Mesendoderm (in vitro differentiated cells): ENCODE data around the gene KIF20B.

Experiments
- DNase-seq: peaks from one replicate; pipeline ENCODE4 v3.0.0; 2013
- H2AK5ac ChIP-seq: 2 replicates; pipeline ENCODE4 v1.6.1; 2013; ENCODE audit warnings: low read length, inconsistent platforms
- H2BK120ac ChIP-seq: 2 replicates; pipeline ENCODE4 v1.6.1; 2013; ENCODE audit warnings: low read depth, mild to moderate bottlenecking, low read length, moderate library complexity, mixed read lengths
- H2BK15ac ChIP-seq: replicated peaks from 2 replicates; pipeline ENCODE4 v1.6.1; 2013; ENCODE audit warnings: low read depth, mild to moderate bottlenecking, moderate library complexity
- H2BK5ac ChIP-seq: 2 replicates; pipeline ENCODE4 v1.6.1; 2013; ENCODE audit warnings: low read length, inconsistent platforms
- H3K18ac ChIP-seq: 2 replicates; pipeline ENCODE4 v1.6.1; 2013; ENCODE audit warnings: mild to moderate bottlenecking, low read length, mixed read lengths
- H3K23ac ChIP-seq: one replicate; pipeline ENCODE4 v1.6.1; 2013; ENCODE audit warnings: low read length
- H3K27ac ChIP-seq: 2 replicates; pipeline ENCODE4 v1.5.1; 2013; ENCODE audit warnings: low read depth, mild to moderate bottlenecking, inconsistent platforms, low read length, moderate library complexity
- H3K27me3 ChIP-seq: 2 replicates; pipeline ENCODE4 v1.6.1; 2013; ENCODE audit warnings: low read length, control low read depth, mild to moderate bottlenecking, inconsistent platforms; ENCODE audit not compliant: insufficient read depth, poor library complexity
- H3K36me3 ChIP-seq: 2 replicates; pipeline ENCODE4 v1.6.1; 2013; ENCODE audit warnings: low read length, inconsistent platforms; ENCODE audit not compliant: control insufficient read depth, insufficient read depth
- H3K4ac ChIP-seq: one replicate; pipeline ENCODE4 v1.6.1; 2013; ENCODE audit warnings: low read depth, mild to moderate bottlenecking, low read length, moderate library complexity
- H3K4me1 ChIP-seq: 2 replicates; pipeline ENCODE4 v1.6.1; 2013; ENCODE audit warnings: low read depth, low read length, inconsistent platforms; ENCODE audit not compliant: control insufficient read depth
- H3K4me2 ChIP-seq: 2 replicates; pipeline ENCODE4 v1.6.1; 2013; ENCODE audit warnings: low read length
- H3K4me3 ChIP-seq: 2 replicates; pipeline ENCODE4 v1.5.1; 2013; ENCODE audit warnings: mild to moderate bottlenecking, low read length
- H3K56ac ChIP-seq: one replicate; pipeline ENCODE4 v1.6.1; 2013; ENCODE audit warnings: low read length
- H3K79me1 ChIP-seq: 2 replicates; pipeline ENCODE4 v1.6.1; 2013; ENCODE audit warnings: low read length, inconsistent platforms
- H3K79me2 ChIP-seq: 2 replicates; pipeline ENCODE4 v1.6.1; 2013; ENCODE audit warnings: mild to moderate bottlenecking, low read length; ENCODE audit not compliant: control insufficient read depth, insufficient read depth
- H3K9ac ChIP-seq: 2 replicates; pipeline ENCODE4 v1.6.1; 2013; ENCODE audit warnings: low read length, inconsistent platforms
- H4K5ac ChIP-seq: one replicate; pipeline ENCODE4 v1.6.1; 2013; ENCODE audit warnings: low read length
- H4K8ac ChIP-seq: one replicate; pipeline ENCODE4 v1.6.1; 2013; ENCODE audit warnings: low read depth, mild to moderate bottlenecking, control low read depth, low read length, moderate library complexity
- WGBS: extraction: QIAGEN DNeasy Blood & Tissue Kit; methylation state at CpG from one replicate; pipeline ENCODE4 v1.1.7; 2013; ENCODE audit warnings: low lambda C conversion rate, missing lambda C conversion rate; ENCODE audit not compliant: insufficient coverage; ENCODE audit errors: extremely low coverage; 5-methylcytosine and 5-hydroxymethylcytosine counted together

Gene KIF20B

DNA sequence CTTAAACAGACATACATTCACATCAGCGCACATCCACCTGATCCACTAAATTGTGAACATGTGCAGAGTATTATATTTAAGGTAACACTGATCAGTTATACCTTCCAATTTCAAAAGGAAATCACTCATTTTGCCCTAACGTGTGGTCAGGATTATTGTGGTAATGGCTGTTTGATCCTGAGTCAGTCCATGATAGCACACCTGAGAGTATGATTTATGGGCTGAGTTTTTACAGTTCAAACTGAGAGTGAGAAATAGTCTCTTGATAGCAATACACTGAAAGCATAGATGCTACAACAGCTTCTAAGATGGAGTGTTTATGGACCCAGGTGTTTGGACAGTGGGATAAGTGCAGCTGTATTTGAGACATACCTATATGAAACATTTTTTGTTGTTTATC lies 96.7 kb downstream of the KIF20B start:
- Histone ChIP-seq H2BK120ac (no peak overlapping the region), H3K56ac (no peak overlapping the region)
- no peak for DNase-seq

GRCh38 chr10:89799573-89799972 lies 98.2 kb downstream of the KIF20B start:
- Histone ChIP-seq H3K56ac (no peak overlapping the region), H3K79me1 (no peaks in the 10 kb centered on the region), H3K9ac (no peak overlapping the region), H3K27me3 (no peaks in the 10 kb centered on the region), H4K5ac (no peak overlapping the region), H3K4me1 (no peaks in the 10 kb centered on the region), H2AK5ac (no peak overlapping the region), H3K4me2 (no peak overlapping the region), H3K79me2 (no peaks in the 10 kb centered on the region), H3K18ac (no peak overlapping the region), H3K27ac (no peak overlapping the region), H3K4ac (no peak overlapping the region), H4K8ac (no peak overlapping the region), H3K36me3 (no peaks in the 10 kb centered on the region), H2BK120ac (no peak overlapping the region), H2BK5ac (no peak overlapping the region), H3K4me3 (no peak overlapping the region), H2BK15ac (no peak overlapping the region), H3K23ac (no peak overlapping the region)
- DNase-seq, result no peak
- no CpG with 5 or more reads among the region's 2 CpGs for WGBS

More for the DNA sequence above, 96.7 kb downstream of the KIF20B start:
- no peak overlapping the region for H3K4me2 ChIP-seq
- no peak overlapping the region for H2BK5ac ChIP-seq
- H3K4ac ChIP-seq, result no peak overlapping the region
- no peaks in the 10 kb centered on the region for H3K27me3 ChIP-seq
- H3K18ac ChIP-seq, result no peak overlapping the region
- no peak overlapping the region for H2BK15ac ChIP-seq
- H2AK5ac ChIP-seq, result no peak overlapping the region
- H3K27ac ChIP-seq, result no peak overlapping the region
- no peaks in the 10 kb centered on the region for H3K4me1 ChIP-seq
- no peaks in the 10 kb centered on the region for H3K79me2 ChIP-seq
- no CpG with 5 or more reads among the region's 2 CpGs for WGBS
- H3K9ac ChIP-seq, result no peak overlapping the region
- H3K36me3 ChIP-seq, result no peaks in the 10 kb centered on the region
- no peak overlapping the region for H3K4me3 ChIP-seq
- no peak overlapping the region for H3K23ac ChIP-seq
- no peak overlapping the region for H4K8ac ChIP-seq
- no peak overlapping the region for H4K5ac ChIP-seq
- H3K79me1 ChIP-seq, result no peaks in the 10 kb centered on the region

DNA sequence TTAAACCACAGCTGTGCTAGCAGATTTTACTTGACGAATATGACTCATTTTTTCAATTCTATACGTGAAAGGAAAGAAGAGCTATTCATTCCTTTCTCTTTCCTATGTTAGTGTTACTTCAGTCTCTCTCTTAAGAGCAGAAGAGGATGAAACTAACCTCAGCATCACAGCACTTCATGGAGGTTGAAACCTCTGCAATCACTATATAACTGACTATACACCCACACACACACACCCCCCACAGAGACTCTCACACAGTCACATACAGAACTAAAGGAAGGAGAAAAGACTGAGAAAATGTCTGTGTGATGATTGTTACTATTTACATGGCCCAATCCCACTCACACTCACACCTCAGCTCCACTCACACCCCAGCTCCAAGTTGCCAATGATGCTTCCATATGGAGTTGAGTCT lies 104.2 kb downstream of the KIF20B start:
- H3K27me3 ChIP-seq, result no peaks in the 10 kb centered on the region
- H3K18ac ChIP-seq, result no peak overlapping the region
- DNase-seq, result no peak
- H4K5ac ChIP-seq, result no peak overlapping the region
- H2BK5ac ChIP-seq, result no peak overlapping the region
- no peaks in the 10 kb centered on the region for H3K79me2 ChIP-seq
- H3K4me1 ChIP-seq, result no peaks in the 10 kb centered on the region
- no peak overlapping the region for H3K4ac ChIP-seq
- H3K79me1 ChIP-seq, result no peaks in the 10 kb centered on the region
- H3K27ac ChIP-seq, result no peak overlapping the region
- no peak overlapping the region for H3K23ac ChIP-seq
- H3K4me3 ChIP-seq, result no peak overlapping the region
- no CpG with 5 or more reads among the region's 2 CpGs for WGBS
- no peak overlapping the region for H3K56ac ChIP-seq
- no peak overlapping the region for H4K8ac ChIP-seq
- no peaks in the 10 kb centered on the region for H3K36me3 ChIP-seq
- H2BK120ac ChIP-seq, result no peak overlapping the region
- no peak overlapping the region for H3K4me2 ChIP-seq
- H2AK5ac ChIP-seq, result no peak overlapping the region
- H3K9ac ChIP-seq, result no peak overlapping the region
- no peak overlapping the region for H2BK15ac ChIP-seq

GRCh38 chr10:89808842-89809241 lies 107.5 kb downstream of the KIF20B start:
- Histone ChIP-seq H4K5ac (no peak overlapping the region), H3K56ac (no peak overlapping the region), H4K8ac (no peak overlapping the region), H3K36me3 (no peaks in the 10 kb centered on the region), H3K9ac (no peak overlapping the region), H2BK5ac (no peak overlapping the region), H2AK5ac (no peak overlapping the region), H3K27ac (no peak overlapping the region), H3K4me2 (no peak overlapping the region), H2BK120ac (no peak overlapping the region), H3K27me3 (no peaks in the 10 kb centered on the region), H3K4ac (no peak overlapping the region), H2BK15ac (no peak overlapping the region), H3K23ac (no peak overlapping the region), H3K18ac (no peak overlapping the region), H3K4me1 (no peaks in the 10 kb centered on the region), H3K79me1 (no peaks in the 10 kb centered on the region), H3K4me3 (no peak overlapping the region), H3K79me2 (no peaks in the 10 kb centered on the region)
- no CpG with 5 or more reads among the region's 2 CpGs for WGBS
- no peak for DNase-seq

DNA sequence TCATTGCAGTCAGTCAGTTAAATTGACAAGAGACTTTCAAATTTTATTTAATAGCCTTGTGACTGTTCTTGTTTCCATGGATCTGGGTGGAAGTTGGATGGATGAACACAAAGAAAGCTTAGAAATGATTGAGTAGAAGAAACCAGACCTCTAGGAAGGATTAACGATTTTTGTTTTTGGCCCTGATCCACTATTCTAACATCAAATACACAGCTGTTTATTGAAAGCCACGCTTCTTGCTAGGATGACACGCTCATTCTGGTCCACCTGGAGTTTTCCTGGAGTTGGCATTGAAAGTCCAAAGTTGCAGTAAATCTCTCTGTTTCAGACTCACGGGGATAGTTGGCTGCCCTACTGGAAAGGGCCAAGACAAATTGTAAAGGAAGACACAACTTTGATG lies 108.4 kb downstream of the KIF20B start:
- Histone ChIP-seq H4K8ac (no peak overlapping the region), H3K27me3 (no peaks in the 10 kb centered on the region), H3K9ac (no peak overlapping the region), H2BK15ac (no peak overlapping the region), H3K4me3 (no peak overlapping the region), H3K79me1 (no peaks in the 10 kb centered on the region), H3K56ac (no peak overlapping the region), H2BK120ac (no peak overlapping the region), H3K4me2 (no peak overlapping the region), H3K4ac (no peak overlapping the region), H3K79me2 (no peaks in the 10 kb centered on the region), H3K23ac (no peak overlapping the region), H3K27ac (no peak overlapping the region), H3K18ac (no peak overlapping the region), H4K5ac (no peak overlapping the region), H3K36me3 (no peaks in the 10 kb centered on the region), H2AK5ac (no peak overlapping the region), H3K4me1 (no peaks in the 10 kb centered on the region), H2BK5ac (no peak overlapping the region)
- WGBS, result no CpG with 5 or more reads among the region's 4 CpGs
- DNase-seq, result no peak

- H2BK15ac ChIP-seq, result no peak overlapping the region
- no peak overlapping the region for H2BK120ac ChIP-seq
Measured at GRCh38 chr10:89810908-89811525, 109.6 kb downstream of the KIF20B start.

More at GRCh38 chr10:89810908-89811525, 109.6 kb downstream of the KIF20B start:
- Histone ChIP-seq H3K4me3 (no peak overlapping the region), H3K56ac (no peak overlapping the region), H3K27me3 (no peaks in the 10 kb centered on the region), H3K18ac (no peak overlapping the region), H3K36me3 (no peaks in the 10 kb centered on the region), H3K4me1 (no peaks in the 10 kb centered on the region), H2BK5ac (no peak overlapping the region), H3K4ac (no peak overlapping the region), H3K79me2 (no peaks in the 10 kb centered on the region), H3K23ac (no peak overlapping the region), H3K4me2 (no peak overlapping the region), H4K8ac (no peak overlapping the region), H4K5ac (no peak overlapping the region), H3K79me1 (no peaks in the 10 kb centered on the region), H3K27ac (no peak overlapping the region), H2AK5ac (no peak overlapping the region), H3K9ac (no peak overlapping the region)
- WGBS, result no CpG with 5 or more reads among the region's 4 CpGs
- DNase-seq, result peak; percentile 51
